ENCODE results near the gene RYR3.

The RYR3 gene

GRCh38 chr15:33467816-33468163 is 157.0 kb downstream of the RYR3 start:
- Histone ChIP-seq H3K4me1 (ENCODE audit: control insufficient read depth, insufficient read depth, low read length) (no peaks in the 10 kb centered on the region), H3K27ac (ENCODE audit: low read length) (no peak overlapping the region), H3K9ac (ENCODE audit: low read length in 2 of 2) (no peak overlapping the region), H3K36me3 (ENCODE audit: control insufficient read depth in 2 of 2, insufficient read depth in 2 of 2, low read length in 2 of 2) (no peaks in the 10 kb centered on the region), H3K9me3 (ENCODE audit: control insufficient read depth in 2 of 2, low read length in 2 of 2) (no peaks in the 10 kb centered on the region), H3K27me3 (ENCODE audit: control insufficient read depth in 1 of 2, insufficient read depth in 2 of 2, low read length in 2 of 2) (no peaks in the 10 kb centered on the region), H3K4me3 (ENCODE audit: low read length in 2 of 2) (no peak overlapping the region)

GRCh38 chr15:33468740-33469139 is 158.0 kb downstream of the RYR3 start:
- Histone ChIP-seq H3K36me3 (ENCODE audit: control insufficient read depth in 2 of 2, insufficient read depth in 2 of 2, low read length in 2 of 2) (peaks cover 0 to 4% of the 10 kb centered on the region in 2 donors), H3K27ac (ENCODE audit: low read length) (no peak overlapping the region), H3K9ac (ENCODE audit: low read length in 2 of 2) (no peak overlapping the region), H3K4me1 (ENCODE audit: control insufficient read depth, insufficient read depth, low read length) (no peaks in the 10 kb centered on the region), H3K9me3 (ENCODE audit: control insufficient read depth in 2 of 2, low read length in 2 of 2) (no peaks in the 10 kb centered on the region), H3K27me3 (ENCODE audit: control insufficient read depth in 1 of 2, insufficient read depth in 2 of 2, low read length in 2 of 2) (no peaks in the 10 kb centered on the region), H3K4me3 (ENCODE audit: low read length in 2 of 2) (no peak overlapping the region)

- no peak overlapping the region for H3K4me3 ChIP-seq (ENCODE audit: low read length in 2 of 2)
- H3K9me3 ChIP-seq (ENCODE audit: control insufficient read depth in 2 of 2, low read length in 2 of 2) = no peaks in the 10 kb centered on the region
- no peaks in the 10 kb centered on the region for H3K27me3 ChIP-seq (ENCODE audit: control insufficient read depth in 1 of 2, insufficient read depth in 2 of 2, low read length in 2 of 2)
- peaks cover 3 to 13% of the 10 kb centered on the region in 2 donors for H3K36me3 ChIP-seq (ENCODE audit: control insufficient read depth in 2 of 2, insufficient read depth in 2 of 2, low read length in 2 of 2)
- H3K4me1 ChIP-seq (ENCODE audit: control insufficient read depth, insufficient read depth, low read length) = no peaks in the 10 kb centered on the region
- no peak overlapping the region for H3K9ac ChIP-seq (ENCODE audit: low read length in 2 of 2)
- no peak overlapping the region for H3K27ac ChIP-seq (ENCODE audit: low read length)
Measured at GRCh38 chr15:33473005-33473404, 162.2 kb downstream of the RYR3 start.

GRCh38 chr15:33473714-33474113 is 162.9 kb downstream of the RYR3 start:
- Histone ChIP-seq H3K27me3 (ENCODE audit: control insufficient read depth in 1 of 2, insufficient read depth in 2 of 2, low read length in 2 of 2) (no peaks in the 10 kb centered on the region), H3K36me3 (ENCODE audit: control insufficient read depth in 2 of 2, insufficient read depth in 2 of 2, low read length in 2 of 2) (peaks cover 3 to 13% of the 10 kb centered on the region in 2 donors), H3K9ac (ENCODE audit: low read length in 2 of 2) (no peak overlapping the region)

GRCh38 chr15:33476076-33476475 is 165.3 kb downstream of the RYR3 start:
- Histone ChIP-seq H3K27ac (ENCODE audit: low read length) (no peak overlapping the region), H3K4me1 (ENCODE audit: control insufficient read depth, insufficient read depth, low read length) (no peaks in the 10 kb centered on the region), H3K9ac (ENCODE audit: low read length in 2 of 2) (no peak overlapping the region)

More at GRCh38 chr15:33473714-33474113, 162.9 kb downstream of the RYR3 start:
- no peak overlapping the region for H3K27ac ChIP-seq (ENCODE audit: low read length)
- H3K4me1 ChIP-seq (ENCODE audit: control insufficient read depth, insufficient read depth, low read length) = no peaks in the 10 kb centered on the region
- no peak overlapping the region for H3K4me3 ChIP-seq (ENCODE audit: low read length in 2 of 2)
- H3K9me3 ChIP-seq (ENCODE audit: control insufficient read depth in 2 of 2, low read length in 2 of 2) = no peaks in the 10 kb centered on the region

GRCh38 chr15:33476908-33477307 is 166.1 kb downstream of the RYR3 start:
- Histone ChIP-seq H3K9me3 (ENCODE audit: control insufficient read depth in 2 of 2, low read length in 2 of 2) (no peaks in the 10 kb centered on the region), H3K36me3 (ENCODE audit: control insufficient read depth in 2 of 2, insufficient read depth in 2 of 2, low read length in 2 of 2) (peaks cover 3 to 13% of the 10 kb centered on the region in 2 donors), H3K27me3 (ENCODE audit: control insufficient read depth in 1 of 2, insufficient read depth in 2 of 2, low read length in 2 of 2) (no peaks in the 10 kb centered on the region), H3K27ac (ENCODE audit: low read length) (no peak overlapping the region), H3K4me3 (ENCODE audit: low read length in 2 of 2) (no peak overlapping the region), H3K9ac (ENCODE audit: low read length in 2 of 2) (no peak overlapping the region), H3K4me1 (ENCODE audit: control insufficient read depth, insufficient read depth, low read length) (no peaks in the 10 kb centered on the region)

More at GRCh38 chr15:33476076-33476475, 165.3 kb downstream of the RYR3 start:
- no peaks in the 10 kb centered on the region for H3K9me3 ChIP-seq (ENCODE audit: control insufficient read depth in 2 of 2, low read length in 2 of 2)
- no peaks in the 10 kb centered on the region for H3K27me3 ChIP-seq (ENCODE audit: control insufficient read depth in 1 of 2, insufficient read depth in 2 of 2, low read length in 2 of 2)
- H3K4me3 ChIP-seq (ENCODE audit: low read length in 2 of 2) = no peak overlapping the region
- H3K36me3 ChIP-seq (ENCODE audit: control insufficient read depth in 2 of 2, insufficient read depth in 2 of 2, low read length in 2 of 2) = peaks cover 3 to 13% of the 10 kb centered on the region in 2 donors

GRCh38 chr15:33489335-33489734 is 178.6 kb downstream of the RYR3 start:
- Histone ChIP-seq H3K4me3 (ENCODE audit: low read length in 2 of 2) (no peak overlapping the region), H3K27ac (ENCODE audit: low read length) (no peak overlapping the region), H3K27me3 (ENCODE audit: control insufficient read depth in 1 of 2, insufficient read depth in 2 of 2, low read length in 2 of 2) (no peaks in the 10 kb centered on the region), H3K9me3 (ENCODE audit: control insufficient read depth in 2 of 2, low read length in 2 of 2) (peaks cover 0 to 4% of the 10 kb centered on the region in 2 donors), H3K9ac (ENCODE audit: low read length in 2 of 2) (no peak overlapping the region), H3K4me1 (ENCODE audit: control insufficient read depth, insufficient read depth, low read length) (no peaks in the 10 kb centered on the region), H3K36me3 (ENCODE audit: control insufficient read depth in 2 of 2, insufficient read depth in 2 of 2, low read length in 2 of 2) (no peaks in the 10 kb centered on the region)

GRCh38 chr15:33490703-33491102 is 179.9 kb downstream of the RYR3 start:
- no peaks in the 10 kb centered on the region for H3K27me3 ChIP-seq (ENCODE audit: control insufficient read depth in 1 of 2, insufficient read depth in 2 of 2, low read length in 2 of 2)
- H3K36me3 ChIP-seq (ENCODE audit: control insufficient read depth in 2 of 2, insufficient read depth in 2 of 2, low read length in 2 of 2) = no peaks in the 10 kb centered on the region
- H3K4me3 ChIP-seq (ENCODE audit: low read length in 2 of 2) = no peak overlapping the region
- no peaks in the 10 kb centered on the region for H3K4me1 ChIP-seq (ENCODE audit: control insufficient read depth, insufficient read depth, low read length)
- peaks cover 0 to 4% of the 10 kb centered on the region in 2 donors for H3K9me3 ChIP-seq (ENCODE audit: control insufficient read depth in 2 of 2, low read length in 2 of 2)
- H3K27ac ChIP-seq (ENCODE audit: low read length) = no peak overlapping the region
- no peak overlapping the region for H3K9ac ChIP-seq (ENCODE audit: low read length in 2 of 2)

- no peaks in the 10 kb centered on the region for H3K36me3 ChIP-seq (ENCODE audit: control insufficient read depth in 2 of 2, insufficient read depth in 2 of 2, low read length in 2 of 2)
- H3K9me3 ChIP-seq (ENCODE audit: control insufficient read depth in 2 of 2, low read length in 2 of 2) = peaks cover 0 to 4% of the 10 kb centered on the region in 2 donors
- no peak overlapping the region for H3K4me3 ChIP-seq (ENCODE audit: low read length in 2 of 2)
- H3K27me3 ChIP-seq (ENCODE audit: control insufficient read depth in 1 of 2, insufficient read depth in 2 of 2, low read length in 2 of 2) = no peaks in the 10 kb centered on the region
- no peaks in the 10 kb centered on the region for H3K4me1 ChIP-seq (ENCODE audit: control insufficient read depth, insufficient read depth, low read length)
- no peak overlapping the region for H3K27ac ChIP-seq (ENCODE audit: low read length)
- no peak overlapping the region for H3K9ac ChIP-seq (ENCODE audit: low read length in 2 of 2)
Measured at GRCh38 chr15:33492434-33493052, 181.8 kb downstream of the RYR3 start.

- H3K27ac ChIP-seq (ENCODE audit: low read length) = no peak overlapping the region
- H3K4me1 ChIP-seq (ENCODE audit: control insufficient read depth, insufficient read depth, low read length) = no peaks in the 10 kb centered on the region
- no peaks in the 10 kb centered on the region for H3K36me3 ChIP-seq (ENCODE audit: control insufficient read depth in 2 of 2, insufficient read depth in 2 of 2, low read length in 2 of 2)
- H3K9me3 ChIP-seq (ENCODE audit: control insufficient read depth in 2 of 2, low read length in 2 of 2) = peaks cover 0 to 3% of the 10 kb centered on the region in 2 donors
- H3K4me3 ChIP-seq (ENCODE audit: low read length in 2 of 2) = no peak overlapping the region
- no peaks in the 10 kb centered on the region for H3K27me3 ChIP-seq (ENCODE audit: control insufficient read depth in 1 of 2, insufficient read depth in 2 of 2, low read length in 2 of 2)
- no peak overlapping the region for H3K9ac ChIP-seq (ENCODE audit: low read length in 2 of 2)
Measured at GRCh38 chr15:33494306-33494705, 183.5 kb downstream of the RYR3 start.

- Histone ChIP-seq H3K36me3 (ENCODE audit: control insufficient read depth in 2 of 2, insufficient read depth in 2 of 2, low read length in 2 of 2) (peaks cover 0 to 2% of the 10 kb centered on the region in 2 donors), H3K9ac (ENCODE audit: low read length in 2 of 2) (no peak overlapping the region), H3K9me3 (ENCODE audit: control insufficient read depth in 2 of 2, low read length in 2 of 2) (no peaks in the 10 kb centered on the region), H3K4me1 (ENCODE audit: control insufficient read depth, insufficient read depth, low read length) (no peaks in the 10 kb centered on the region), H3K27ac (ENCODE audit: low read length) (no peak overlapping the region), H3K27me3 (ENCODE audit: control insufficient read depth in 1 of 2, insufficient read depth in 2 of 2, low read length in 2 of 2) (no peaks in the 10 kb centered on the region), H3K4me3 (ENCODE audit: low read length in 2 of 2) (no peak overlapping the region)
Measured at GRCh38 chr15:33500432-33501195, 189.8 kb downstream of the RYR3 start.

Data from stomach smooth muscle (tissue), 2 donors.